GM18520 (cell line): ENCODE data around the gene ATP2B2.

ENCODE experiments used
- ATAC-seq: cut with Tn5 transposase; IDR thresholded peaks from one replicate; pipeline ENCODE4 v1.9.1; 2021; ENCODE audit not compliant: unreplicated experiment

Gene ATP2B2

GRCh38 chr3:10334459-10334858, 170.9 kb downstream of the ATP2B2 start:
- ATAC-seq: no peak

GRCh38 chr3:10334042-10334441, 171.3 kb downstream of the ATP2B2 start:
- no peak for ATAC-seq

- no peak for ATAC-seq
Observed at GRCh38 chr3:10333349-10333650, 172.1 kb downstream of the ATP2B2 start.

GRCh38 chr3:10332481-10333348, 172.7 kb downstream of the ATP2B2 start:
- ATAC-seq: no peak

GRCh38 chr3:10331320-10331719, 174.1 kb downstream of the ATP2B2 start:
- no peak for ATAC-seq

GRCh38 chr3:10330319-10330718, 175.1 kb downstream of the ATP2B2 start:
- ATAC-seq: no peak

- no peak for ATAC-seq
Observed at GRCh38 chr3:10329495-10330015, 175.8 kb downstream of the ATP2B2 start.

GRCh38 chr3:10328460-10329071, 176.8 kb downstream of the ATP2B2 start:
- ATAC-seq: no peak

- no peak for ATAC-seq
Observed at GRCh38 chr3:10327592-10327991, 177.8 kb downstream of the ATP2B2 start.

GRCh38 chr3:10322352-10322710, 183.1 kb downstream of the ATP2B2 start:
- no peak for ATAC-seq

- ATAC-seq: no peak
Observed at GRCh38 chr3:10321630-10322351, 183.6 kb downstream of the ATP2B2 start.

- no peak for ATAC-seq
Observed at GRCh38 chr3:10320320-10320677, 185.1 kb downstream of the ATP2B2 start.

- no peak for ATAC-seq
Observed at GRCh38 chr3:10319804-10320203, 185.6 kb downstream of the ATP2B2 start.

GRCh38 chr3:10319251-10319650, 186.1 kb downstream of the ATP2B2 start:
- no peak for ATAC-seq

- ATAC-seq: no peak
Observed at GRCh38 chr3:10317961-10318350, 187.4 kb downstream of the ATP2B2 start.

GRCh38 chr3:10317311-10317960, 187.9 kb downstream of the ATP2B2 start:
- no peak for ATAC-seq

GRCh38 chr3:10315771-10316344, 189.5 kb downstream of the ATP2B2 start:
- ATAC-seq: no peak

- no peak for ATAC-seq
Observed at GRCh38 chr3:10315101-10315500, 190.3 kb downstream of the ATP2B2 start.

- no peak for ATAC-seq
Observed at GRCh38 chr3:10312861-10313260, 192.5 kb downstream of the ATP2B2 start.

- ATAC-seq: no peak
Observed at GRCh38 chr3:10312391-10312790, 193.0 kb downstream of the ATP2B2 start.

- ATAC-seq: no peak
Observed at GRCh38 chr3:10311710-10312109, 193.7 kb downstream of the ATP2B2 start.
